Medulla oblongata (tissue), 1 donor: ENCODE data around the gene GALNT18.

Experiments
- DNase-seq: peaks from one replicate; pipeline ENCODE4 v3.0.0-alpha.2; 2015; ENCODE audit errors: extremely low spot score

Gene GALNT18

DNA sequence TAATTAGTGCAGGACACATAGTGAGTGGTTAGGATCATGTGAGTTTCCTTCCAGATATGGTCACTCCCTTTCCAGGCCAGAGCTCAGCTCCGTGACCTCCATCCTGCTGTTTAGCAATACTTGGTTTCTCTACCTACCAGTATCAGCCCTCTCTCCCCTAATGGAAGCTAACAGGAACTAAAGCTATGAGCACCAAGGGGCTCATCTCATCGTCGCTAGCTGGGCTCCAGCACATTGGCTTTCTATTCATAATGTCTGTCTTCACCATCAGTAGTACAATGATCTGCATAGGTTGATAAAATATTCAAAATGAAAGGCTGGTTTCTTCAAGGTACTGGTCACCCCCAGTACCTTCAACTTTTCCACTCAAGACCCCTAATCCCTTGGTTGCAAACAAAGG is 2.4 kb upstream of the GALNT18 start:
- no peak for DNase-seq

DNA sequence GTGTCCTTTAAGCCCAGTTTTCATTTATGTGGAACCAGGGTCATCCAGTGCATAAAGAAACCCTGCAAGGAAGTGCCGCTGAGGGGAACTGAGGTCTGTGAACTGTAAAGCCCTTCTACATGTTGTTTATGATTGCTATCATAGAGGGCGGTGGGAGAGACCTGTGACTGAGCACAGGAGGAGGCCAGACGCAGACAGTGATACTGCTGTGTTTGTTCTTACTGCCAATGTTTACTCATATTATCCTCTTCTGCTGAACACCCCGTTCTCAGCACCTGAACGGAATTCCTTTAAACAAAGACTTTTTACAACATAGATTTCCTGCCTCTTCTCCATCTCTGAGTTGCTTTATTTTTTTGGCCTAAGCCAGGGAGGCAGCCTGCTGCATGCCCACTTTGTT is 967 bp upstream of the GALNT18 start:
- no peak for DNase-seq

DNA sequence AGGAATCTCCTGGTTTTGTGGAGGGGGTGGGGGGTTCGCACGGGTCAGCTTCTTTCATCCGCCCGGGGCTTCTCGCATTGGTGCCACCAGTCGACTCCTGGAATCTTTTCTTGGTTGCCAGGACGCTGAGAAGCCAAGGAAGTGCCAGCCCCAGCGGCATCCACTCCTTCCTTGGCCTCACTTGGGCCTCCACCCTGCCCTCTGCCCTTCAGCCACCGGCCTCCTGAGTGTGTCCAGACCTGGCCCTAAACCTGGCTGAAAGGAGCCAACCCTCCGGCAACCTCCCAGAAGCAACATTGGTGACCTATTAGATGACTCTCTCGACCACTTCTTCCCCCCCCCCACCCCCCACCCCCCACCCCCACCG is 518 bp upstream of the GALNT18 start:
- DNase-seq, result no peak

DNA sequence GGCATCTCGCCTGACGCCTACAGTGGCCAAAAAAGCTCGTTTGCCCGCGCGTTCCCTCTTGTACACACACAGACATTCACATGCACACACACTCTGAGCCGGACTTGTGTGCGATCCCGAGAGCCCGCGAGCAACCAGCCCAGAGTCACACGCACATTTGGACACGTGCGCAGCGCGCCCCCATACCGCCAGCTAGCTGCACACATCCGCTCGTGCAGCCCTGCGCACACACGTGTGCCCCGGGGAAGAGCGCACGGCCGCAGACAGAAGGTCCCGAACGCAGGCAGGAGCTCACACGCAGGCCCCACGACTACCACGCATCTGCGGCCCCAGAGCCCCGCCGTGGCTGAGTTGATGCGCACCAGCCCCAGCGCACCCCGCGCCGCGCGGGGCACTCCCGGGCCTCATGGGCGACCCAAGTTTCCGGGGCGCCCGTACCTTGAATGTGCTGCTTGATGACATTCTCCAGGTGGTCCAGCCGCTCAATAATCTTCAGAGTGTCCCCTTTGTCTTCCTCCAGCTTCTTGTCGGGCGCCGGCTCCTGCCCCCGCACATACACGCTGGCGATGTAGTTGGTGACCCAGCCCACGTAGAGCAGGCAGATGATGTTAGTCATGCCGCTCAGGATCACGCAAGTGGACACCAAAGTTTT is 758 bp downstream of the GALNT18 start:
- DNase-seq, result peak; percentile 25

DNA sequence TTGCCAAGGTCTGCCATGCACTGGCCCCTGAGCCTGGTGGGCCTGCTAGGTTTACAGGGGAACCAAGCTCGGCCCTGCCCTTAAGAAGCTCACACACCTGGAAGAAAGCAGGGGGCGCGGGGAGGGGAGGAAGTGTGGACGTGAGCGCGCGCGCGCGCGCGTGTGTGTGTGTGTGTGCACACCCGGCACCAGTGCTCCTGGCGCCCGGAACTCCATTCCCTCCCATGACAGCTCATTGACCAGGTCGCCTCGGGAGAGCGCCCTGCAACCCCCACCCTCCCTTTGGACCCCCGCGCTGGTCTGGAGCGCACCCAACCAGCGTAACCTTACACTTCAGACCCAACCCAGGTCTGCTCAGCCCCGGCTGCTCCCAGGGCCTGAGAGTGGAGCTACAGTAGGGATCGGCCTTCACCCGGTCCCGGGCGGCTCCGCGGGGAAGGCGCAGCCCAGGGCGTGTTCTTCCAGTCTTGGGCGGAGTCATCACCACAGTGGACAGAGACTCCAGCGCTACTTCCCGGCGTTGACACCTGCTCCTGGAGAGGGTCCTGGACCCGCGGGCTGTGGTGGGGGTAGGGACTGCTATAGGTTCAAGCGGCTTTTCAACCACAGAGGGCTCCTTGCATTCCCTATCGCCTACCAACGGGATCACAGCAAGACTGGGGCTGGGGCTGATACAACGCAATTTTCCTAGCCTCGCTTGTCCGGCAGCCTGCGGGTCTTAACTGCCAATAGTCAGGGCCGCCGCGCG is 1.5 kb downstream of the GALNT18 start:
- DNase-seq, result no peak

DNA sequence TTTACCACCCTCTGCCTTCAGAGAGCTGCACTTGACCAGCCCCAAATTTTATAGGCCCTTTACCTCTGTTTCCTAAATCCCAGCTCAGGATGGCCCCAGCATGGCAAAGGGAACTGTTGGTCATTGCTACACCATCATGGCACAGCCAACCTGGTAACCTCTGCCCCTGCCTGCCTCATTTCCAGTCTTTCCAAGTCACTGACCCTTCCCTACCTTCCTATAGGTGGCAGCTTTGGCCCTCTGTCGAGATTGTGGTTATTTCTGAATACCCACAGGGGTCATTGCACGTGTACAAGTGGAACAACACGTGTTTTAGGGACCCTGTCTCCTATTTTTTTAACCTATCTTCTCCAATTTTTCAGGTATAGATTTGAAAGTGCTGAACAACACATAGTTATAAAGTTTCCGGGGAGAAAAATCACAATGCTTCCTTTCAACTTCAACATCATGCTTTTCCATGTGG is 2.8 kb downstream of the GALNT18 start:
- DNase-seq, result no peak

DNA sequence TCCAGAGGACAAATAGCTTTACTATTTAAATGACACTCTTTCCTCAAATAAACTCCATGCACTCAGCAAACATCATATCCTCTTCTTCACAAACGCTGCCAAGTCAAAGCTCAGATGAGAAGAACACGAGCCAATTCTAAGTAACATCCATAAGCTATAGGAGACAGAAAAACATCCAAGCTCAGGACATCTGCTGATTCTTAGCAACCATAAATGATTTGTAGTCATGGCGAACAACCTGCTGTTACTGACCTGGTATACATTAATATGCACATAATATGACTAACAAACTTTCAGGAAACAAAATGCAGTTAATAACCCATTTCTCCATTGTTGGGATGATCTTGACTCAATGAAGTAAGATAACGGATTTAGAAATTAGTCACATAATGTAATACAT is 6.7 kb downstream of the GALNT18 start:
- DNase-seq, result no peak

DNA sequence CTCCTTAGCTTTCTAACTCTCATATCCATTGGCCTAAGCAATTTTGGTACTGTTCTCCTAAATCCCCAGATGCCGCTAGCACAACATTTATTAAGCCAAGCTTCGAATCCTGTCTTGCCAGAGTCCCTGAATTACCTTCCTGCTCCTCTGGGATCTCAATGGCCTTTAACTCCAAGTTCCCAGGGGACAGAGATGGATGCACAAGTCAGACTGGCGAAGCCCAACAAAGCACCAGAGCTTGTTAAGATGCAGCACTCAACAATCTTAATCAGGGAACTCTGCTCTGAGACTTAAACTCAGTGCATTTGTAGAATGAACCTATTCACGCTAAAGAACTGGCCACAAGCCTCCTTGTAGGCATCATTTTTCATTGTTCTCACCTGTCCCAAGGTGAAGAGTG is 9.4 kb downstream of the GALNT18 start:
- no peak for DNase-seq

DNA sequence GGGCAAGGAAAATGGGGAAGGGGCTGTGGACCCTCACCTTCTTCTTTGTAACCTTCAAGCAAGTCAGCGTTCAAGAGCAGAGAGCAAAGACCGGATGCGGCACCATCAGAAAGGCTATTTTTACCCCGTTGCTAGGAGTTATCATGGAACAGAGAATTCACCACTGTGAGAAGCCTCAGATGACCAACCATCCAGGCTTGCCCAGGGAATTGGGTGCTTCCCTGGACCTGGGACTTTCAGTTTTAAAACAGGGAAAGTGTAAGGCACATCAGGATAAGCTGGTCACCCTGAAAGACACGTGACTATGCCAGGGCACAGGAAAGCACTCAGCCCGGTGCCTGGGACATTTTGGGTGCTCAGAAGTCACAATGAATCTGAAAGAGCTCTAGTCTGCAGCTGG is 10.4 kb downstream of the GALNT18 start:
- no peak for DNase-seq

DNA sequence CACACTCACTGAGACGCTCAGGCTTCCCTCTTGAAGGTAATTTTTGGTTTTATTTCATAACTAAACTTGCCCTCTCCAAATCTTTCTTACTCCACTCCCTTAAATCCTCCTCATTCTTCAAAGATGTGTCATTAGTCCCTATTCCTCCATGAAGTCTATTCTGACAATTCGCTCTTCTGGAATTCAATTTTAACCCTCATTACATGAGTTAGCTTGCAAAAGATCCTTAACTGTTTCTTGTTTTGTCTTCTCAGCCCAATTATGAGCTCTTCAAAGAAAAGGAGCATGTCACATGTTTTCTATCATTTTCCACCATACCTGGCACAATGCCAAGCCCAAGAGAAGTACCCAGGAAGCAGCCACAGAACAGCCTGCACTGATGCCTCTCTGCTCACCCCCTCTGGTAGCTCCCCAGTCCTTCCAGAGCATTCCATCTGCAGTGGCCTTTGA is 13.0 kb downstream of the GALNT18 start:
- DNase-seq, result no peak

DNA sequence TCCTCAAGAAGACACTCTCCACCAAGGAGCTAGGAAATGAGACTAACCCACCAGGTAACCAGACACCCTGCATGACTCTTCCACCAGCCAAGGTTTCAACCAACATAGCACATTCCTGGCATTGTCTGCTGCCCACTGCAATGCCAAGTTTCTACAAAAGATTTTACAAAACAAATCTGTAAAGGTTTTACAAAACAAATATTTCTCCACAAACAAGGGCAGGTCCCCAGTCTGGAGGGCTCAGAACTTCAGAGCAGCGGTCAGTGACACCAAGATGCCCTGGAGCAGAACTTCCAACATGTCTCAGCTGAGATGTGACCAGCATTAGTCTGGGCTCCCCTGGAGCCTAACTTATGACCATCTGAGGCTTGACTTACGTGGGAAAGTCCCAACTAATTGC is 14.0 kb downstream of the GALNT18 start:
- no peak for DNase-seq

DNA sequence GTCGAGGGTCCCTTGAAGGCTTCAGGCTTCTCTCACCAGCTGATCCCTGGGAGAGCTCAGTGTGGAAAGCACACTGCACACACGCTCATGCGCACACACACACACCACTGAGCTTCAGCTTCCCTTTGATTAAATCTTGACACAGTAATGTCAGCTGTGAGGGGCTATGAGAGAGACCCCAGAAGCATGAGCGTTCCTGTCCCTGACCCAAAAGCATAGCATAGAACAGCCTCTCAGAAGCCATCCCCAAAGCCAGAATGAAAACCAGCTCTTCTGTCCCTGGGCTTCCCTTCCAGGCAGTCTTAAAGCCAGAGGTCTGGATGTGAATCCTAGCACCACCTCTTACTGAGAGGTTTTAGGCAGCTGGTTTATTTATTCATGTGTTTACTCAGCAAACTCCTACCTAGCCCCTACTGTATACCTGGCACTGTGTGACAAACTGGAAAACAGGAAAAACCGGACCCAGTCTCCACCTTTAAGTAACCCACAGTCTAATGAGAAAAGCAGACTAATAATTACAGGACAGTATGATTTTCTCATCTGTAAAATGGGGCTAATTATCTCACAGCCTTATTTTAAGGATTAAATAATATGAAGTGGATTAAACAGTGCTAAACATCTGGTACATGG is 15.9 kb downstream of the GALNT18 start:
- DNase-seq, result no peak

DNA sequence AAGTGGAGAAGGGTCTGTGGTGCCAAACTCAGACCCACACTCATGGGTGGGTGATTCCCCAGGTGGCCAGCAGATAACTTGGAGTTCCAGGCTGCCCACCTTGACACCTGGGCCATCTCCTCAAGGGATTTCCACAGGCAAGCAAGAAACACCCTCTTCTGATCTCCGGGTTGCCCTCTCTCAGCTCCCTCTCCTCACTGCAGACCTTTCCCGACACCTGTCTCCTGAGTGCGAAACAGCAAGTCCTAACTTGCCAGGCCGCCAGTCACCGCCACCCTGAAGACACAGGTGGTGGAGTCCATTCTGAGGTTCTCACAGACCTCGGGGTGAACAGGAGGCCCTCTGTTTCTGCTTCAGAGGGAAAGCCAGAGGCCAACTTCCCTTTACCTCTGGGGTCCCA is 16.6 kb downstream of the GALNT18 start:
- DNase-seq, result no peak

DNA sequence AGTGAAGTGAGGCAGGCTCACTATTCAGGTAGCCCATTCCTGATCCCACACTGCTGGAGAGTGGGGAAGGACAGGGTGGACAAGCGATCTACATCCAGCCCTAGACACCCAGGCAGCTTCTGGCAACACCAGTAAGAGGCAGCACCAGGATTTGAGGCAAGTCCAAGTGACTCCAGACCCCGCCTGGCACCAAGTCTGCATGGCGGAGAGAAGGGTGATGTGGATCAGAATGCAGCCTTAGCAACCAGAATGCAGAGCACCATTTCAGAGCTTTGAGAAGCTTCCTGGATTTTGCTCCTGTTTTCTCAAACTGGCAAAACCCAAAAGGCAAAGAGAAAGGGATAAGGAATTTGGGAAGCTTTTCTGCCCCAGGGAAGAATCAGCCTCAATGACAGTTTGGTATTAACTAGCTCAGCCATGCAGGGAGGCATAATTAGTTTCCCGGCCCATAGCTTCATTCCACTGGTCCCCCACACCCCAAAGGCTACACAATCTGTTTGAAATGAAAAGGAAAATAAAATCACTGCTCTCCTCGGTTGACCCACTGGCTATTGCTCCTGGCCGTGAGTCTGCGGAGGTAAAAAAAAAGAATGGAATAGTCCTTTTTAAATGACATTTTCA is 17.3 kb downstream of the GALNT18 start:
- DNase-seq, result peak; percentile 42

DNA sequence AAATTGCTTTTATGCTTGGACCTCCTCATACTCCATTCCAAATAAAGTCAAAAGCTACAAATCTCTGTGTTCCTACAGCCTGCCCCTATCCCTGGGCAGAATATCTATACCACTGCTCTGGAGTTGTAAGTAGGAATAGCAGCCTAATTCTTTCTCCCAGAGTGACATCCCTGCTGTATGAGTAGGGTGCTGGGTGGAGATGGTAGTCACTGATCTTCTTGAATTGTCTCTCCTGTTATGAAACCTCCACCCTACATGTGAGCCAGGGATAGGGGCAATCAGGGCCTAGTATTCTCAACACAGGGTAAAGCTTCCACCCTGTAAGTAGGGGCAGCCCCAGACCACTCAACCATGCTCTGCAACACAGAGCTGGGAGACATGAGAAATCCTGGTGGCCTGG is 19.8 kb downstream of the GALNT18 start:
- DNase-seq, result no peak

DNA sequence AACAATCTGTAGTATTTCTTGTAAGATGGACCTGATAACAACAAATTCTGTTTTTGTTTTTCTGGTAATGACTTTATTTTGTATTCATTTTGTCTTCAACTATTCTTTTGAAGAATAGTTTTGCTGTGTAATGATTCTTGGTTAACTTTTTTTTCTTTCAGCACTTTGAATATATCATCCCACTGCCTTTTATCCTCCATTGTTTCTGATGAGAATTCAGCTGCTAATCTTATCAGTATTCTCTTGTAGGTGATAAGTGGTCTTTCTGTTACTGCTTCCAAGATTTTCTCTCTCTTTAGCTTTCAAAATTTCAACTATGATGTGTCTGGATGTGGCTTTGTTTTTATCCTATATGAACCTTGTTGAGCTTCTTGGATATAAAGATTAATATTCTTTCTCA is 21.5 kb downstream of the GALNT18 start:
- no peak for DNase-seq

DNA sequence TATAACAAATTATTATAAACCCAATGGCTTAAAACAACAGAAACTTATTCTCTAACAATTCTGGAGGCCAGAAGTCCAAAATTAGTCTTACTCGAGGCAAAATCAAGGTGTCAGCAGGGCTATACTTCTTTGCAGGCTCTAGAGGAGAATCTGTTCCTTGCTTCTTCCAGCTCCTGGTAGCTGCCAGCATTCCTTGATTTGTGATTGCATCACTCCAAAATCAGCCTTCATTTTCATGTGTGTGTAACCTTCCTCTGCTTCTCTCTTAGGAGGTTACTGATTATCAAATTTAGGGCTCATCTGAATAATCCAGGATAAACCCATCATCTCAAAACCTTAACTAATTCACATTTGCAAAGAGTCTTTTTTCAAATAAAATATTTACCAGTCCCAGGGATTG is 23.6 kb downstream of the GALNT18 start:
- DNase-seq, result no peak

DNA sequence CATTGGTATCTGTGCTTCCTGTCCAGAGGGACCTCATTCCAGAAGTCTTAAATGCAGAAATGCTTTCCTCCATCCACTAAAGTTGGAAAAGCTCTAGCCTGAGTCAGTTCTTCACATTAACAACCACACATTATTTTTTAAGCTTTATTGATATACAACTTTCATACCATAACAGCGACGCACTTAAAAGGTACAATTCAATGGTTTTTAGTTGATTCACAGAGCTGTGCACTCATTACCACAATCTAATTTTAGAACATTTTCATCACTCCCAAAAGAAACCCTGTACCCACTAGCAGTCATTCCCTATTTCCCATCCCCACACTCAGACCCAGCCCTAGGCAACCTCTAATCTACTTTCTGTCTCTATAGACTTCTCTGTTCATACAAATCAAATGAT is 27.6 kb downstream of the GALNT18 start:
- DNase-seq, result no peak

DNA sequence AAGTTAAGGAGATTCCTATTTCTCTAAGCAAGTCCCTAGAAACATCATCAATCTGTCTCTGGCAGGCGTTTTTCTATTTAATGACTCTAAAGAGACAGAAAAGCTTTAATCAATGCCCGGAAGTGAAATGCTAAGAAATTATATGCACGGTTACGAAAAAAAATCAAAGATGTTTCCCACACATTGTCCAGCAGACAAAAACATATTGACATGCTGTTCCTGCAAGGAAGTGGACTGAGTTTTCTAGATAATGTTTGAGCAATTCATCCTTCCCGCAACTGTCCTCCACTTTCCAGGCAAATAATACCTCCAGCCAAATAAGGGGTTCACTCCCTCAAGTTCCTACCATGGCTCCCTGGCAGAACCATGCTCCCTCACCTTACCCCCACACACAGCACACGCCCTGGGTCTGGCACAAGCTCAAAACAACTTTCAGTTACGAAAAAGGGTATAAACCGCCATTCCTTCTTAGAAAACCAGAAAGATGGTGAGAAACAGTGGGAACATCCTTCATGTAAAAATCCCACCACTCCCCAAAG is 29.6 kb downstream of the GALNT18 start:
- DNase-seq, result no peak

DNA sequence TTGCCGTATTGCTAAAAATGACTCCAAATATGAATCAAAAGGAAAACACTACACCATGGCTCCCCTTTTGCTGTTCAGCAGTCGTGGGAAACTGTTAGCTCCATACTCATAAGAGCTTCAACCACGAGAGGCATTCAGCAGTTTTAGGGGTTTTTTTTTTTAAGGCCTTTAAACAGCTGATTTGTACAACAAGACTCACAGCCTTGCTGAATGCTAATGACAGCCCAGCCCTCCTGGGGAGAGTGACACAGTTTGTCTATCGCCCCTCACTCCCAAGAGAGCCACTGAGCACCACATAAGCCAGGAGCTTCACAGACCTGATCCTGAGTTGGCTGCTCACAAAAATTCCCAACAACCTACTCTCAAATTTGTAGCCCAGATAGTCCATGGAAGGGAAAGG is 32.4 kb downstream of the GALNT18 start:
- DNase-seq, result no peak

DNA sequence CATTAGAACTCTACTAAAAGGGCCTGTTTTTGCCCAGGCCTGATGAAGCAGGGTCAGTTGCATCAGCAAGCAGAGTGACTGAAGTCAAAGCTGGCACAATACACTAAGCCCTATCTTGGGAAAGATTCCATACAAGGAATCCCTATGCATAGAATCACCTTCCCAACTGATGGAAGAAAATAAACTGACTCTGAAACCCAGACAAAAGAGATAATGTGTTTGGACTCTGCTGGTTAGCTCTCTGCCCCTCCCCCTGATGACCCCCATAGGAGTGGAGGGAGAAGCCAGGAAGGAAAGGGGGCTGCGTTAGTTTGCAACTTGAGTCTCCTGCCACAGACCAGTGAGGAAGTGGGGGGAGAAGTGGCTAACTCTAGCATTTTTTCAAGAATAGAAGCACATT is 32.9 kb downstream of the GALNT18 start:
- no peak for DNase-seq

DNA sequence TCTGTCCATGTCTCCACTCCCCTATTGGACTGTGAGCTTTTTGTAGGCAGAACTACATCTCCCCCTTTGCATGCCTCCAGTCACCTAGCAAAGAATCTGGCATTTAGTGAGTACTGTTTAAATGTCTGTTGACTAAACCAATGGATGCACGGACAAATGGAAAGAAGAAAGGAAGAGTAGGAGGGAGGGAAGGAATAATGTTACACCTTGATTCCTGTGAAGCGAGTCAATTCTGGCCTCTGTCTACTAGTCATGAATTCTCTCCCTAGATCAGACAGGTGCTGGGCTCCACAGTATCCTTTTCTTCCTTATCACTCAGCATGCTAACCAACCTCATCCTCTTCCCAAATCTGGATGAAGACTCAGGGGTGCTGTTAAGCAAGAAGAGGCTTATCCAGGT is 33.6 kb downstream of the GALNT18 start:
- DNase-seq, result no peak
